Lower lobe of right lung (tissue), 2 donors: ENCODE measurements around the gene THEMIS. TPM values are rescaled to one million over a fixed set of nuclear protein-coding genes. Genes with fewer than 3 reads are reported as not detected.
A peak's percentile ranks its signal among the peaks of the same experiment; 100 is the strongest.

Experiments used
- ATAC-seq, 2 donors: fragments of 200-7000 bp; cut with Tn5 transposase; one replicate each; pipeline ENCODE4 v1.9.1; 2020 to 2022; ENCODE audit warnings: mild to moderate bottlenecking in 2 of 2, moderate library complexity in 2 of 2
- DNase-seq: peaks from one replicate; pipeline ENCODE4 v3.0.0-alpha.2; 2020
- H3K27ac ChIP-seq: fragments of 200-600 bp; one replicate; pipeline ENCODE4 v1.8.0; 2022
- H3K27me3 ChIP-seq: fragments of 200-600 bp; one replicate; pipeline ENCODE4 v1.8.0; 2022; ENCODE audit warnings: low read depth
- H3K36me3 ChIP-seq: fragments of 200-600 bp; one replicate; pipeline ENCODE4 v1.8.0; 2022; ENCODE audit warnings: mild to moderate bottlenecking
- H3K4me1 ChIP-seq: fragments of 200-600 bp; one replicate; pipeline ENCODE4 v1.8.0; 2022
- H3K4me3 ChIP-seq: fragments of 200-600 bp; one replicate; pipeline ENCODE4 v1.8.0; 2022; ENCODE audit warnings: mild to moderate bottlenecking
- H3K9me3 ChIP-seq: fragments of 200-600 bp; one replicate; pipeline ENCODE4 v1.8.0; 2022
- CTCF ChIP-seq: fragments of 200-600 bp; IDR thresholded peaks from one replicate; pipeline ENCODE4 v1.8.0; 2022; ENCODE audit warnings: antibody characterized with exemption, mild to moderate bottlenecking
- intact Hi-C: fragments of 100-400 bp; cut with DNase I; formaldehyde crosslinking; loops from one replicate; pipeline ENCODE4 v1.11.0; 2022
- total RNA-seq: library from RNA; stranded (reverse); fragmentation: NEBNext Ultra II Directional; extraction: Animal tissue kit (Norgen Biotek cat#: 25700); gene quantifications from one replicate; pipeline ENCODE4 v1.2.1, GENCODE V29; 2021
- donor health status: DM: no; HTN: yes; CAD: no; lungs with severe emphysema.

THEMIS gene
- total RNA-seq, 1 donor from 2014 or later, result 1.8 TPM

GRCh38 chr6:127737768-127738167, 163.1 kb downstream of the THEMIS start:
- H3K27ac ChIP-seq, result no peak overlapping the region
- TF ChIP-seq CTCF, result no peak
- no peak overlapping the region for H3K4me3 ChIP-seq
- ATAC-seq, result peak in 1 of 2 donors; percentile 61
- H3K9me3 ChIP-seq, result no peaks in the 10 kb centered on the region
- no peaks in the 10 kb centered on the region for H3K36me3 ChIP-seq
- intact Hi-C loops, result no loop called here
- peaks cover 16% of the 10 kb centered on the region for H3K4me1 ChIP-seq
- H3K27me3 ChIP-seq, result no peaks in the 10 kb centered on the region
- DNase-seq, result no peak

- Histone ChIP-seq H3K4me3 (no peak overlapping the region), H3K27ac (no peak overlapping the region), H3K4me1 (peaks cover 16% of the 10 kb centered on the region), H3K27me3 (no peaks in the 10 kb centered on the region), H3K36me3 (no peaks in the 10 kb centered on the region), H3K9me3 (no peaks in the 10 kb centered on the region)
- DNase-seq (no peak), ATAC-seq (peak; percentile 93 to 95)
- intact Hi-C loops, result no loop called here
- TF ChIP-seq CTCF, result peak; percentile 64
Observed at GRCh38 chr6:127737009-127737486, 163.8 kb downstream of the THEMIS start.

- TF ChIP-seq CTCF, result no peak
Observed at GRCh38 chr6:127732927-127733326, 167.9 kb downstream of the THEMIS start.

GRCh38 chr6:127727260-127727953, 173.5 kb downstream of the THEMIS start:
- Histone ChIP-seq H3K27ac (no peak overlapping the region), H3K9me3 (no peaks in the 10 kb centered on the region), H3K4me3 (no peak overlapping the region), H3K4me1 (no peaks in the 10 kb centered on the region), H3K27me3 (no peaks in the 10 kb centered on the region), H3K36me3 (no peaks in the 10 kb centered on the region)
- intact Hi-C loops, result no loop called here
- ATAC-seq (no peak), DNase-seq (no peak)
- no peak for TF ChIP-seq CTCF

More at GRCh38 chr6:127732927-127733326, 167.9 kb downstream of the THEMIS start:
- no peak overlapping the region for H3K4me3 ChIP-seq
- H3K9me3 ChIP-seq, result no peaks in the 10 kb centered on the region
- no peak overlapping the region for H3K27ac ChIP-seq
- H3K36me3 ChIP-seq, result no peaks in the 10 kb centered on the region
- ATAC-seq (no peak), DNase-seq (no peak)
- intact Hi-C loops, result no loop called here
- H3K4me1 ChIP-seq, result peaks cover 12% of the 10 kb centered on the region
- H3K27me3 ChIP-seq, result no peaks in the 10 kb centered on the region

GRCh38 chr6:127725821-127726220, 175.0 kb downstream of the THEMIS start:
- no peak overlapping the region for H3K27ac ChIP-seq
- no peaks in the 10 kb centered on the region for H3K9me3 ChIP-seq
- ATAC-seq (no peak), DNase-seq (no peak)
- TF ChIP-seq CTCF, result no peak
- no peaks in the 10 kb centered on the region for H3K4me1 ChIP-seq
- no peaks in the 10 kb centered on the region for H3K36me3 ChIP-seq
- H3K4me3 ChIP-seq, result no peak overlapping the region
- no peaks in the 10 kb centered on the region for H3K27me3 ChIP-seq
- intact Hi-C loops, result no loop called here
